Lower lobe of right lung (tissue), 2 donors: ENCODE results near the gene MC5R. TPM values are rescaled to one million over a fixed set of nuclear protein-coding genes. Genes with fewer than 3 reads are reported as not detected.

ENCODE experiments used
- ATAC-seq, 2 donors: fragments of 200-7000 bp; cut with Tn5 transposase; one replicate each; pipeline ENCODE4 v1.9.1; 2020 to 2022; ENCODE audit warnings: mild to moderate bottlenecking in 2 of 2, moderate library complexity in 2 of 2
- DNase-seq: peaks from one replicate; pipeline ENCODE4 v3.0.0-alpha.2; 2020
- H3K27ac ChIP-seq: fragments of 200-600 bp; one replicate; pipeline ENCODE4 v1.8.0; 2022
- H3K27me3 ChIP-seq: fragments of 200-600 bp; one replicate; pipeline ENCODE4 v1.8.0; 2022; ENCODE audit warnings: low read depth
- H3K36me3 ChIP-seq: fragments of 200-600 bp; one replicate; pipeline ENCODE4 v1.8.0; 2022; ENCODE audit warnings: mild to moderate bottlenecking
- H3K4me1 ChIP-seq: fragments of 200-600 bp; one replicate; pipeline ENCODE4 v1.8.0; 2022
- H3K4me3 ChIP-seq: fragments of 200-600 bp; one replicate; pipeline ENCODE4 v1.8.0; 2022; ENCODE audit warnings: mild to moderate bottlenecking
- H3K9me3 ChIP-seq: fragments of 200-600 bp; one replicate; pipeline ENCODE4 v1.8.0; 2022
- intact Hi-C: fragments of 100-400 bp; cut with DNase I; formaldehyde crosslinking; loops from one replicate; pipeline ENCODE4 v1.11.0; 2022
- total RNA-seq: library from RNA; stranded (reverse); fragmentation: NEBNext Ultra II Directional; extraction: Animal tissue kit (Norgen Biotek cat#: 25700); gene quantifications from one replicate; pipeline ENCODE4 v1.2.1, GENCODE V29; 2021
- TF ChIP-seq, protein P1 (sequence below): fragments of 200-600 bp; IDR thresholded peaks from one replicate; pipeline ENCODE4 v1.8.0; 2022; ENCODE audit warnings: antibody characterized with exemption, mild to moderate bottlenecking
- donor health status: DM: no; HTN: yes; CAD: no; lungs with severe emphysema.

Gene MC5R
- total RNA-seq, 1 donor from 2014 or later: not detected

DNA sequence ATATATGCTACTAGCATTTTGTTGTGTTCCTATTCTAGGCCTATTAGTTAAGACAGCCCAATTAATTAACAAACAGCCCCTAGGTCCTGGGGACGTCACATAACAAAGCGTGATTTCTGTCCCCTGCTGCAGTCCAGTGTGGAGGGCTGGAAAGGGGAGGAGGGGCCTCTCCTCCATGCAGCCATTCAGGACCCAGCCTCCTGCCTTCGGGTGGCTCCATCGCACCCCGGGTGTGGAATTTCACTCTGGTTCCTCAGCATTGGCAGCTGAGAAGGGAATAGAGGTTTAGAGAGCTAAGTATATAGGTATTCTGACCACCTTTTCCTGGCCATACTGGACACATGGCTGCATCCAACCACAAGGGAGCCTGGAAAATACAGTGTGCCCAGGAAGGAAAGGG is 49.0 kb downstream of the MC5R start:
- Histone ChIP-seq H3K27me3 (peaks cover 37% of the 10 kb centered on the region), H3K4me1 (no peaks in the 10 kb centered on the region), H3K27ac (no peak overlapping the region), H3K9me3 (no peaks in the 10 kb centered on the region), H3K4me3 (no peak overlapping the region), H3K36me3 (no peaks in the 10 kb centered on the region)
- intact Hi-C loops: no loop called here
- ATAC-seq (no peak), DNase-seq (no peak)
- TF ChIP-seq, protein P1, sequence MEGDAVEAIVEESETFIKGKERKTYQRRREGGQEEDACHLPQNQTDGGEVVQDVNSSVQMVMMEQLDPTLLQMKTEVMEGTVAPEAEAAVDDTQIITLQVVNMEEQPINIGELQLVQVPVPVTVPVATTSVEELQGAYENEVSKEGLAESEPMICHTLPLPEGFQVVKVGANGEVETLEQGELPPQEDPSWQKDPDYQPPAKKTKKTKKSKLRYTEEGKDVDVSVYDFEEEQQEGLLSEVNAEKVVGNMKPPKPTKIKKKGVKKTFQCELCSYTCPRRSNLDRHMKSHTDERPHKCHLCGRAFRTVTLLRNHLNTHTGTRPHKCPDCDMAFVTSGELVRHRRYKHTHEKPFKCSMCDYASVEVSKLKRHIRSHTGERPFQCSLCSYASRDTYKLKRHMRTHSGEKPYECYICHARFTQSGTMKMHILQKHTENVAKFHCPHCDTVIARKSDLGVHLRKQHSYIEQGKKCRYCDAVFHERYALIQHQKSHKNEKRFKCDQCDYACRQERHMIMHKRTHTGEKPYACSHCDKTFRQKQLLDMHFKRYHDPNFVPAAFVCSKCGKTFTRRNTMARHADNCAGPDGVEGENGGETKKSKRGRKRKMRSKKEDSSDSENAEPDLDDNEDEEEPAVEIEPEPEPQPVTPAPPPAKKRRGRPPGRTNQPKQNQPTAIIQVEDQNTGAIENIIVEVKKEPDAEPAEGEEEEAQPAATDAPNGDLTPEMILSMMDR: no peak

DNA sequence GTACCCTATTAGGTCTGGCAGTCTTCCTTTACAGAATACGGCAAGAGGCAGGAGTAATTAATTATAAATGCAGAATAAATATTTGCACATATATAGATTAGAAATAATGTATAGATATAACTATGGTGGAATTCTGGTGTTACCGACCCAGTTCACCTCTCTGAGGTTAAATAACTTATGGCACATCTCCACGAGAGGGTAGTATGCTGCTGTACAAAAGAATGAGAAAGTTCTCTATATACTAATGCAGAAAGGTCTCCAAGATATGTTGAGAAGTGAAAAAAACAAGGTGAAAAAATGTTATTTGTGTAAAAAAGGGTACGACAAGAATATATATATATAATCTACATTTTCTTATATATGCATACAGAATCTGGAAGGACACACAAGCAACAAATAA is 50.6 kb downstream of the MC5R start:
- TF ChIP-seq, protein P1: no peak
- no peak overlapping the region for H3K4me3 ChIP-seq
- H3K9me3 ChIP-seq: no peaks in the 10 kb centered on the region
- intact Hi-C loops: no loop called here
- H3K27ac ChIP-seq: no peak overlapping the region
- H3K36me3 ChIP-seq: no peaks in the 10 kb centered on the region
- ATAC-seq (no peak), DNase-seq (no peak)
- peaks cover 23% of the 10 kb centered on the region for H3K27me3 ChIP-seq
- no peaks in the 10 kb centered on the region for H3K4me1 ChIP-seq

Other genes with a start within 250 kb of the MC5R start
- 9.2 TPM for gene FAM210A, start 97.6 kb upstream of the MC5R start, total RNA-seq
- 32.1 TPM for gene RNMT, start 97.5 kb upstream of the MC5R start, total RNA-seq
- gene MC2R, start 91.4 kb downstream of the MC5R start, total RNA-seq: not detected